CD4-positive, alpha-beta T cell treated with Interleukin-17A for 4 hours (primary cell): ENCODE measurements around the gene HERPUD1.
A peak's percentile ranks its signal among the peaks of the same experiment; 100 is the strongest.
"Not testable (repeated sequence)": the region's sequence is repeated elsewhere in the genome, so short reads cannot be mapped to it uniquely, and the experiment has no call there.

Experiments used
- DNase-seq: peaks from one replicate; pipeline ENCODE4 v3.0.0-alpha.2; 2020; ENCODE audit warnings: mixed read lengths

The HERPUD1 gene

GRCh38 chr16:56983211-56983751 lies 51.3 kb downstream of the HERPUD1 start:
- no peak for DNase-seq

- DNase-seq, result peak; percentile 16
Observed at GRCh38 chr16:56984639-56985038, 52.7 kb downstream of the HERPUD1 start.

- peak; percentile 60 for DNase-seq
Observed at GRCh38 chr16:56985288-56985961, 53.5 kb downstream of the HERPUD1 start.

GRCh38 chr16:56985962-56986360 lies 54.0 kb downstream of the HERPUD1 start:
- DNase-seq, result no peak

- no peak for DNase-seq
Observed at GRCh38 chr16:56986361-56986760, 54.4 kb downstream of the HERPUD1 start.

- DNase-seq, result not testable (repeated sequence)
Observed at GRCh38 chr16:56986908-56987307, 55.0 kb downstream of the HERPUD1 start.

GRCh38 chr16:56987692-56988091 lies 55.8 kb downstream of the HERPUD1 start:
- no peak for DNase-seq

GRCh38 chr16:56988161-56988947 lies 56.4 kb downstream of the HERPUD1 start:
- DNase-seq, result no peak

GRCh38 chr16:56988948-56989945 lies 57.3 kb downstream of the HERPUD1 start, which contains the start of gene NLRC5:
Gene NLRC5 (plus strand): TSS chr16:56989557. CDS start chr16:57020713, 31,156 bp downstream.
- DNase-seq, result peak; percentile 89

GRCh38 chr16:56989988-56990387 lies 58.0 kb downstream of the HERPUD1 start:
- DNase-seq, result no peak

- peak; percentile 35 for DNase-seq
Observed at GRCh38 chr16:56990407-56991286, 58.7 kb downstream of the HERPUD1 start.

GRCh38 chr16:56992431-56992830 lies 60.5 kb downstream of the HERPUD1 start:
- peak; percentile 2 for DNase-seq

- DNase-seq, result no peak
Observed at GRCh38 chr16:56993204-56993603, 61.3 kb downstream of the HERPUD1 start.

GRCh38 chr16:56994311-56994710 lies 62.4 kb downstream of the HERPUD1 start:
- peak; percentile 28 for DNase-seq
